ENCODE measurements around the gene MGMT. TPM values are rescaled to one million over a fixed set of nuclear protein-coding genes. Genes with fewer than 3 reads are reported as not detected.

MGMT gene
- total RNA-seq, 1 experiment from 2014 or later = 21.2 TPM

DNA sequence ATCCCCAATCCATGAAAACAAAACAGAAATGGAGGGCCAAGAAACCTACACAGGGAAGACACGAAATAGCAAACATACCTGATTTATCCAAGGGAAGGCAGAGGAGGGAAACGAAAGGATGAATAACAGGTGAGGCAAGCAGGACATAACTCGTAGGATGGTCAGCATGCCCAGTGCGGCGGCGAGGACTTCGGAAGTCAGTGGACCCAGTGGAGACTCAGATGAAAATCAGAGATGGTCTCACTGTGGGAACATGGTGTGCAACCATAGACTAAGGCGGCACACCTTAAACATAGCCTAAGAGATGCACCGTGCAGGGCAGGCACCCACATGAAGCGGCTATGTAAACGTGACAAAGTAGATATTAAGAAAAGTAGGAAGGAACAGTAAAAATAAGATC is 157.5 kb downstream of the MGMT start:
- ChIA-PET CTCF (no interaction called here), POLR2A (ENCODE audit: unreplicated experiment) (no interaction called here)
- Histone ChIP-seq H3K4me3 (no peak overlapping the region), H3K79me2 (ENCODE audit: low read depth) (no peaks in the 10 kb centered on the region), H3K4me1 (replicated peaks; ENCODE audit: insufficient read depth) (no peaks in the 10 kb centered on the region), H3K9me3 (ENCODE audit: insufficient read depth, low read depth) (no peaks in the 10 kb centered on the region), H3K27ac (no peak overlapping the region), H3K27me3 (ENCODE audit: insufficient read depth, low read depth) (no peaks in the 10 kb centered on the region), H3F3A (ENCODE audit: insufficient read depth, low read depth) (no peaks in the 10 kb centered on the region), H2AFZ (no peak overlapping the region), H3K9me2 (ENCODE audit: insufficient read depth) (no peaks in the 10 kb centered on the region), H4K20me1 (ENCODE audit: insufficient read depth) (no peaks in the 10 kb centered on the region), H3K36me3 (ENCODE audit: low read depth) (no peaks in the 10 kb centered on the region), H3K4me2 (no peak overlapping the region)
- BruUV-seq (replicated peaks) = no TSS peak
- intact Hi-C loops (cut with micrococcal nuclease; ENCODE audit: unreplicated experiment) = no loop called here
- no peak for TF ChIP-seq EZH2 (IDR thresholded peaks at IDR 0.05; ENCODE audit: low read depth)
- TF ChIP-seq, protein P1, sequence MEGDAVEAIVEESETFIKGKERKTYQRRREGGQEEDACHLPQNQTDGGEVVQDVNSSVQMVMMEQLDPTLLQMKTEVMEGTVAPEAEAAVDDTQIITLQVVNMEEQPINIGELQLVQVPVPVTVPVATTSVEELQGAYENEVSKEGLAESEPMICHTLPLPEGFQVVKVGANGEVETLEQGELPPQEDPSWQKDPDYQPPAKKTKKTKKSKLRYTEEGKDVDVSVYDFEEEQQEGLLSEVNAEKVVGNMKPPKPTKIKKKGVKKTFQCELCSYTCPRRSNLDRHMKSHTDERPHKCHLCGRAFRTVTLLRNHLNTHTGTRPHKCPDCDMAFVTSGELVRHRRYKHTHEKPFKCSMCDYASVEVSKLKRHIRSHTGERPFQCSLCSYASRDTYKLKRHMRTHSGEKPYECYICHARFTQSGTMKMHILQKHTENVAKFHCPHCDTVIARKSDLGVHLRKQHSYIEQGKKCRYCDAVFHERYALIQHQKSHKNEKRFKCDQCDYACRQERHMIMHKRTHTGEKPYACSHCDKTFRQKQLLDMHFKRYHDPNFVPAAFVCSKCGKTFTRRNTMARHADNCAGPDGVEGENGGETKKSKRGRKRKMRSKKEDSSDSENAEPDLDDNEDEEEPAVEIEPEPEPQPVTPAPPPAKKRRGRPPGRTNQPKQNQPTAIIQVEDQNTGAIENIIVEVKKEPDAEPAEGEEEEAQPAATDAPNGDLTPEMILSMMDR (conservative IDR thresholded peaks at IDR 0.05) = no peak
- no peak for DNase-seq

- TF ChIP-seq, protein P1 (conservative IDR thresholded peaks at IDR 0.05) = no peak
- no peak for TF ChIP-seq EZH2 (IDR thresholded peaks at IDR 0.05; ENCODE audit: low read depth)
- no peaks in the 10 kb centered on the region for H3K79me2 ChIP-seq (ENCODE audit: low read depth)
- H2AFZ ChIP-seq = no peak overlapping the region
- H3F3A ChIP-seq (ENCODE audit: insufficient read depth, low read depth) = no peaks in the 10 kb centered on the region
- DNase-seq = no peak
- no peaks in the 10 kb centered on the region for H4K20me1 ChIP-seq (ENCODE audit: insufficient read depth)
- no peaks in the 10 kb centered on the region for H3K27me3 ChIP-seq (ENCODE audit: insufficient read depth, low read depth)
- H3K36me3 ChIP-seq (ENCODE audit: low read depth) = no peaks in the 10 kb centered on the region
- BruUV-seq (replicated peaks) = no TSS peak
- H3K4me3 ChIP-seq = no peak overlapping the region
- CTCF ChIA-PET = no interaction called here
- H3K4me2 ChIP-seq = no peak overlapping the region
- H3K9me3 ChIP-seq (ENCODE audit: insufficient read depth, low read depth) = no peaks in the 10 kb centered on the region
- no peak overlapping the region for H3K27ac ChIP-seq
- intact Hi-C loops (cut with micrococcal nuclease; ENCODE audit: unreplicated experiment) = no loop called here
- H3K9me2 ChIP-seq (ENCODE audit: insufficient read depth) = no peaks in the 10 kb centered on the region
- no peaks in the 10 kb centered on the region for H3K4me1 ChIP-seq (replicated peaks; ENCODE audit: insufficient read depth)
- POLR2A ChIA-PET (ENCODE audit: unreplicated experiment) = no interaction called here
Measured at GRCh38 chr10:129626309-129626708, 159.3 kb downstream of the MGMT start.

DNA sequence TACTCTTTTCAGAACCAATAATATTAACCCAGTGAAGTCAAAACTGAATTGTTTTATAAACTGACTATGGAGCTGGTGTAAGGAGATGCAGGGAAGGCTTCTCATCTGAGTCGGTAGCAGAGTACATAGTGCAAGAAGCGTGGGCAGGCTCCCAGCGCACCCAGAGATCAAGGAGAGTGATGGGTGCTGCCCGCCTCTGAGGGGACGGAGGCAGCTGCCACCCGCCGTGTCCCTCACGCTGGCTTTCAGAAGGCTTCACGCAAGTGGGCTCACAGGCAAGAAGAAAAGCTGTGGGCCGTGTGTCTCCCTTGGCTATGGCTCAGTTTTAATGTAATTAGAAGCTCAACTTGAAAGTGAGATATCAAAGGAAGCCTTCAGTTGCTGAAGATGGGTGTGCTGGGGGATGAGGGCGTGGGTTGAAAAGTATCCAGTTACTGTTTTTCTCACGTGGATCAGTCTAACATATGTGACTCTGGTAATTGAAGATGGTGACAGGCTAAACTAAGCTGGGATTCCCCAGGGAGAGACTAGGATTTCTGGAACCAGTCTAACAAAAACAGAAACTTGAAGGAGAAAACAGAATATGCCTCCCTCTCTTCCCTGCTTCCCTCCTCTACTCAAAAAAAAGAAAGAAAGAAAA is 159.9 kb downstream of the MGMT start:
- TF ChIP-seq, protein P1 (conservative IDR thresholded peaks at IDR 0.05) = no peak
- no peak for TF ChIP-seq EZH2 (IDR thresholded peaks at IDR 0.05; ENCODE audit: low read depth)
- H3K9me2 ChIP-seq (ENCODE audit: insufficient read depth) = no peaks in the 10 kb centered on the region
- intact Hi-C loops (cut with micrococcal nuclease; ENCODE audit: unreplicated experiment) = no loop called here
- DNase-seq = no peak
- H3K27ac ChIP-seq = no peak overlapping the region
- H3K27me3 ChIP-seq (ENCODE audit: insufficient read depth, low read depth) = no peaks in the 10 kb centered on the region
- no peaks in the 10 kb centered on the region for H4K20me1 ChIP-seq (ENCODE audit: insufficient read depth)
- no peak overlapping the region for H2AFZ ChIP-seq
- no peak overlapping the region for H3K4me2 ChIP-seq
- no peaks in the 10 kb centered on the region for H3K79me2 ChIP-seq (ENCODE audit: low read depth)
- H3K4me1 ChIP-seq (replicated peaks; ENCODE audit: insufficient read depth) = no peaks in the 10 kb centered on the region
- H3F3A ChIP-seq (ENCODE audit: insufficient read depth, low read depth) = no peaks in the 10 kb centered on the region
- BruUV-seq (replicated peaks) = no TSS peak
- H3K9me3 ChIP-seq (ENCODE audit: insufficient read depth, low read depth) = no peaks in the 10 kb centered on the region
- ChIA-PET POLR2A (ENCODE audit: unreplicated experiment) (no interaction called here), CTCF (no interaction called here)
- H3K4me3 ChIP-seq = no peak overlapping the region
- H3K36me3 ChIP-seq (ENCODE audit: low read depth) = no peaks in the 10 kb centered on the region

Measured in PC-9 (cell line).